Parathyroid adenoma (tissue), 2 donors: Measurements from ENCODE around the gene GEMIN2.

ENCODE experiments used
- H2AFZ ChIP-seq: fragments of 300-600 bp; sonication (generic); one replicate; pipeline ENCODE4 v1.7.0; 2017; ENCODE audit warnings: antibody characterized with exemption, mild to moderate bottlenecking
- H3K27ac ChIP-seq: fragments of 300-600 bp; sonication (generic); one replicate; pipeline ENCODE4 v1.7.0; 2017
- H3K27me3 ChIP-seq: fragments of 300-600 bp; sonication (generic); one replicate; pipeline ENCODE4 v1.7.0; 2017; ENCODE audit warnings: low read length; ENCODE audit not compliant: control insufficient read depth, insufficient read depth
- H3K36me3 ChIP-seq: fragments of 300-600 bp; sonication (generic); one replicate; pipeline ENCODE4 v1.7.0; 2017; ENCODE audit warnings: low read length; ENCODE audit not compliant: control insufficient read depth, insufficient read depth
- H3K4me1 ChIP-seq: fragments of 300-600 bp; sonication (generic); one replicate; pipeline ENCODE4 v1.7.0; 2017; ENCODE audit warnings: control low read depth
- H3K4me2 ChIP-seq: fragments of 300-600 bp; sonication (generic); one replicate; pipeline ENCODE4 v1.7.0; 2017; ENCODE audit warnings: low read length
- H3K4me3 ChIP-seq: fragments of 300-600 bp; sonication (generic); one replicate; pipeline ENCODE4 v1.7.0; 2017; ENCODE audit warnings: low read depth, low read length
- H3K79me2 ChIP-seq: fragments of 300-600 bp; sonication (generic); one replicate; pipeline ENCODE4 v1.7.0; 2017; ENCODE audit warnings: control low read depth
- H3K9ac ChIP-seq: fragments of 300-600 bp; sonication (generic); one replicate; pipeline ENCODE4 v1.7.0; 2017; ENCODE audit warnings: mild to moderate bottlenecking
- H3K9me3 ChIP-seq: fragments of 300-600 bp; sonication (generic); one replicate; pipeline ENCODE4 v1.7.0; 2017; ENCODE audit warnings: low read length; ENCODE audit not compliant: control insufficient read depth
- TF ChIP-seq, protein P1 (sequence below): fragments of 300-600 bp; sonication (generic); IDR thresholded peaks from one replicate; pipeline ENCODE4 v1.7.0; 2017; ENCODE audit warnings: antibody characterized with exemption, mild to moderate bottlenecking
- donor health status: primary hyperparathyroidism.

GEMIN2 gene

GRCh38 chr14:39169541-39169900 lies 55.4 kb downstream of the GEMIN2 start:
- Histone ChIP-seq H3K4me1 (peaks cover 5% of the 10 kb centered on the region), H3K27me3 (no peaks in the 10 kb centered on the region), H3K27ac (peak overlapping the region; percentile 92), H3K9ac (peak overlapping the region; percentile 33), H3K36me3 (no peaks in the 10 kb centered on the region), H3K4me3 (peak overlapping the region; percentile 85), H3K79me2 (peaks cover 40% of the 10 kb centered on the region), H3K4me2 (peak overlapping the region; percentile 85), H2AFZ (peak overlapping the region; percentile 81), H3K9me3 (no peaks in the 10 kb centered on the region)
- TF ChIP-seq, protein P1, sequence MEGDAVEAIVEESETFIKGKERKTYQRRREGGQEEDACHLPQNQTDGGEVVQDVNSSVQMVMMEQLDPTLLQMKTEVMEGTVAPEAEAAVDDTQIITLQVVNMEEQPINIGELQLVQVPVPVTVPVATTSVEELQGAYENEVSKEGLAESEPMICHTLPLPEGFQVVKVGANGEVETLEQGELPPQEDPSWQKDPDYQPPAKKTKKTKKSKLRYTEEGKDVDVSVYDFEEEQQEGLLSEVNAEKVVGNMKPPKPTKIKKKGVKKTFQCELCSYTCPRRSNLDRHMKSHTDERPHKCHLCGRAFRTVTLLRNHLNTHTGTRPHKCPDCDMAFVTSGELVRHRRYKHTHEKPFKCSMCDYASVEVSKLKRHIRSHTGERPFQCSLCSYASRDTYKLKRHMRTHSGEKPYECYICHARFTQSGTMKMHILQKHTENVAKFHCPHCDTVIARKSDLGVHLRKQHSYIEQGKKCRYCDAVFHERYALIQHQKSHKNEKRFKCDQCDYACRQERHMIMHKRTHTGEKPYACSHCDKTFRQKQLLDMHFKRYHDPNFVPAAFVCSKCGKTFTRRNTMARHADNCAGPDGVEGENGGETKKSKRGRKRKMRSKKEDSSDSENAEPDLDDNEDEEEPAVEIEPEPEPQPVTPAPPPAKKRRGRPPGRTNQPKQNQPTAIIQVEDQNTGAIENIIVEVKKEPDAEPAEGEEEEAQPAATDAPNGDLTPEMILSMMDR = no peak

DNA sequence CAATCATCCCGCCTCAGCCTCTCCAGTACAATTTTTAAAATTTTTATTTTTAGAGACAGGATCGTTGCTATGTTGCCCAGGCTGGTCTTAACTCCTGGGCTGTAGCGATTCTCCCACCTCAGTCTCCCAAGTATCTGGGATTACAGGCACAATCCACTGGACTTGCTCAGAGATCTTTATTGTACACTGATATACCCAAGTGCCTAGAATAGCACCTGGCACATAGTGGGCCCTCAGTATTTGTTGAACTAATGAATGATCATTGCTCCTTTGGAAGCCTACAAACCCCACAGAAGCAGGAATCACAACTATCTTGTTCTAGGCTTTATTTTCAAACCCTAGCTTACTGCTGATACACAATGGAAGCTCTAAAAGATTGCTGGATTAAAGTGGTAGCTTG lies 59.1 kb downstream of the GEMIN2 start:
- peaks cover 5% of the 10 kb centered on the region for H3K4me1 ChIP-seq
- peak overlapping the region; percentile 13 for H2AFZ ChIP-seq
- H3K27ac ChIP-seq = no peak overlapping the region
- no peak overlapping the region for H3K4me2 ChIP-seq
- no peaks in the 10 kb centered on the region for H3K36me3 ChIP-seq
- H3K9ac ChIP-seq = no peak overlapping the region
- TF ChIP-seq, protein P1 = no peak
- H3K9me3 ChIP-seq = no peaks in the 10 kb centered on the region
- H3K79me2 ChIP-seq = peaks cover 29% of the 10 kb centered on the region
- H3K4me3 ChIP-seq = no peak overlapping the region
- H3K27me3 ChIP-seq = no peaks in the 10 kb centered on the region

- Histone ChIP-seq H3K27me3 (no peaks in the 10 kb centered on the region), H3K4me1 (no peaks in the 10 kb centered on the region), H3K4me3 (peak within 1 kb of the TSS; percentile 73), H3K9me3 (no peaks in the 10 kb centered on the region), H3K36me3 (no peaks in the 10 kb centered on the region), H3K9ac (peak within 1 kb of the TSS; percentile 93), H3K27ac (peak within 1 kb of the TSS; percentile 93), H3K79me2 (peaks cover 16% of the 10 kb centered on the region), H3K4me2 (peak within 1 kb of the TSS; percentile 86), H2AFZ (peak within 1 kb of the TSS; percentile 91)
- TF ChIP-seq, protein P1 = peak; percentile 16
Measured at GRCh38 chr14:39174560-39175444, 60.7 kb downstream of the GEMIN2 start, which contains the start of gene PNN. Gene PNN (plus strand): TSS chr14:39175254. CDS start chr14:39175280, 26 bp downstream.

- peak overlapping the region; percentile 93 for H3K27ac ChIP-seq
- H3K79me2 ChIP-seq = peaks cover 16% of the 10 kb centered on the region
- TF ChIP-seq, protein P1 = no peak
- no peaks in the 10 kb centered on the region for H3K4me1 ChIP-seq
- peak overlapping the region; percentile 80 for H3K4me2 ChIP-seq
- H3K9ac ChIP-seq = peak overlapping the region; percentile 93
- H3K27me3 ChIP-seq = no peaks in the 10 kb centered on the region
- peak overlapping the region; percentile 73 for H3K4me3 ChIP-seq
- H3K9me3 ChIP-seq = no peaks in the 10 kb centered on the region
- H2AFZ ChIP-seq = peak overlapping the region; percentile 87
- no peaks in the 10 kb centered on the region for H3K36me3 ChIP-seq
Measured at GRCh38 chr14:39175445-39176262, 61.5 kb downstream of the GEMIN2 start.
